Adrenal gland (tissue), 12 donors: ENCODE data around the gene PLAC1. TPM values are rescaled to one million over a fixed set of nuclear protein-coding genes. Genes with fewer than 3 reads are reported as not detected.

Experiments
- DNase-seq, 7 donors: peaks; one replicate each; pipeline ENCODE4 v3.0.0-alpha.2; 2019 to 2020
- H3K27ac ChIP-seq, 5 donors: fragments of 200-600 bp; sonication (generic) in 4 of 5; 1 replicate in 3 of 5; 2 replicates in 2 of 5; pipeline versions ENCODE4 v1.5.1 to v1.8.0; 2016 to 2020; ENCODE audit warnings: mild to moderate bottlenecking in 1 of 5
- H3K27me3 ChIP-seq: fragments of 200-600 bp; 2 replicates; pipeline ENCODE4 v1.8.0; 2021
- H3K36me3 ChIP-seq, 2 donors: fragments of 200-600 bp; replicated peaks in 1 of 2; 1 replicate in 1 of 2; 2 replicates in 1 of 2; pipeline versions ENCODE4 v1.5.1 to v1.8.0; 2018 to 2022
- H3K4me1 ChIP-seq, 2 donors: fragments of 200-600 bp; replicated peaks in 1 of 2; 1 replicate in 1 of 2; 2 replicates in 1 of 2; pipeline versions ENCODE4 v1.5.1 to v1.8.0; 2018 to 2021
- H3K4me3 ChIP-seq, 4 donors: fragments of 200-600 bp; sonication (generic) in 3 of 4; one replicate each; pipeline ENCODE4 v1.5.1; 2016 to 2018
- H3K9me3 ChIP-seq, 3 donors: fragments of 200-600 bp; sonication (generic) in 1 of 3; replicated peaks in 1 of 3; 1 replicate in 2 of 3; 2 replicates in 1 of 3; pipeline versions ENCODE4 v1.5.1 to v1.8.0; 2016 to 2021
- CTCF ChIP-seq, 6 experiments: fragments of 450-650 bp in 4 of 6; fragments of 200-600 bp in 2 of 6; sonication (generic) in 1 of 6; IDR thresholded peaks; 1 replicate in 5 of 6; 2 replicates in 1 of 6; pipeline versions ENCODE4 v1.5.1 to v1.8.0; 2016 to 2021; ENCODE audit warnings: antibody characterized with exemption in 6 of 6, mild to moderate bottlenecking in 2 of 6, moderate library complexity in 1 of 6
- POLR2A ChIP-seq, 2 donors: fragments of 450-650 bp; IDR thresholded peaks; one replicate each; pipeline ENCODE4 v1.6.1; 2017; ENCODE audit warnings: antibody characterized with exemption in 2 of 2, mild to moderate bottlenecking in 2 of 2, moderate library complexity in 1 of 2
- WGBS, 4 donors: extraction: QIAGEN DNeasy Blood & Tissue Kit in 2 of 4; methylation state at CpG; one replicate each; pipeline versions ENCODE4 v1.1.5 to v1.1.7; 2013 to 2017; 5-methylcytosine and 5-hydroxymethylcytosine counted together
- intact Hi-C, 2 donors: fragments of 100-400 bp; cut with DNase I; formaldehyde crosslinking; loops; one replicate each; pipeline versions ENCODE4 v1.14.1 to v1.15.0; 2022 to 2023
- polyA plus RNA-seq, 3 donors: library from polyadenylated mRNA; stranded (reverse); fragments of 200-250 nt in 2 of 3; fragments of 350-450 nt in 1 of 3; fragmentation: Illumina TruSeq in 1 of 3; extraction: RNeasy Lipid Tissue Mini Kit (QIAGEN cat#74804) in 1 of 3; gene quantifications; one replicate each; pipeline ENCODE4 v1.2.3, GENCODE V29; 2013 to 2014
- total RNA-seq, 9 donors: library from RNA; depleted of rRNA in 4 of 9; stranded (reverse); fragments of >200 nt in 4 of 9; fragments of 120-200 nt in 1 of 9; fragmentation: NEBNext Ultra II Directional in 1 of 9; extraction: Animal tissue kit (Norgen Biotek cat#: 25700) in 1 of 9; gene quantifications; one replicate each; pipeline versions ENCODE4 v1.1.0 to v1.2.4, GENCODE V29; 2013 to 2023
- donor health status: healthy with polysubstance abuse.
- donor health status: Bipolar disorder and iron deficiency.
- donor health status: DM: yes; HTN: yes; CAD: no.
- donor health status: DM: no; HTN: no; CAD: no.
- donor health status: DM: no; HTN: no; CAD: no.
- donor health status: DM: yes; HTN: yes; CAD: no.

The PLAC1 gene
- total and polyA plus RNA-seq, 12 donors = 58.0 TPM; not detected in 11

- TF ChIP-seq POLR2A (IDR thresholded peaks at IDR 0.05) (no peak), CTCF (IDR thresholded peaks at IDR 0.05) (no peak)
- H3K27me3 ChIP-seq = no peaks in the 10 kb centered on the region
- no peaks in the 10 kb centered on the region for H3K4me1 ChIP-seq
- 64 to 78% (median 73%) methylated on average over 1 of the region's 1 CpG for WGBS, 4 donors
- no peak for DNase-seq
- no peaks in the 10 kb centered on the region for H3K36me3 ChIP-seq
- H3K4me3 ChIP-seq = no peak overlapping the region
- intact Hi-C loops = no loop called here
- no peak overlapping the region for H3K27ac ChIP-seq
- H3K9me3 ChIP-seq = no peaks in the 10 kb centered on the region
Measured at GRCh38 chrX:134619838-134620237, 38.4 kb downstream of the PLAC1 start.

GRCh38 chrX:134613396-134613795, 44.9 kb downstream of the PLAC1 start:
- Histone ChIP-seq H3K36me3 (no peaks in the 10 kb centered on the region), H3K27me3 (peaks cover 8% of the 10 kb centered on the region), H3K4me1 (no peaks in the 10 kb centered on the region), H3K27ac (no peak overlapping the region), H3K4me3 (no peak overlapping the region), H3K9me3 (no peaks in the 10 kb centered on the region)
- no peak for DNase-seq
- 66 to 90% (median 79%) methylated on average over 3 of the region's 3 CpGs for WGBS, 4 donors
- intact Hi-C loops = no loop called here
- no peak for TF ChIP-seq CTCF (IDR thresholded peaks at IDR 0.05)
- no peak for TF ChIP-seq POLR2A (IDR thresholded peaks at IDR 0.05)

- WGBS, 4 donors = 80 to 100% (median 87%) methylated on average over 1 of the region's 1 CpG
- no peak for TF ChIP-seq CTCF (IDR thresholded peaks at IDR 0.05)
- no peak for TF ChIP-seq POLR2A (IDR thresholded peaks at IDR 0.05)
- H3K27me3 ChIP-seq = peaks cover 8% of the 10 kb centered on the region
- intact Hi-C loops = no loop called here
- no peaks in the 10 kb centered on the region for H3K9me3 ChIP-seq
- no peaks in the 10 kb centered on the region for H3K36me3 ChIP-seq
- H3K27ac ChIP-seq = no peak overlapping the region
- DNase-seq = no peak
- no peaks in the 10 kb centered on the region for H3K4me1 ChIP-seq
- H3K4me3 ChIP-seq = no peak overlapping the region
Measured at GRCh38 chrX:134608153-134608552, 50.1 kb downstream of the PLAC1 start.

- H3K27me3 ChIP-seq = peaks cover 11% of the 10 kb centered on the region
- H3K4me1 ChIP-seq = no peaks in the 10 kb centered on the region
- no peaks in the 10 kb centered on the region for H3K36me3 ChIP-seq
- WGBS, 4 donors = 81 to 92% (median 87%) methylated on average over 5 to 6 of the region's 6 CpGs
- H3K4me3 ChIP-seq = no peak overlapping the region
- intact Hi-C loops = no loop called here
- H3K9me3 ChIP-seq = no peaks in the 10 kb centered on the region
- no peak overlapping the region for H3K27ac ChIP-seq
- no peak for DNase-seq
- TF ChIP-seq POLR2A (IDR thresholded peaks at IDR 0.05) (no peak), CTCF (IDR thresholded peaks at IDR 0.05) (no peak)
Measured at GRCh38 chrX:134607523-134607922, 50.7 kb downstream of the PLAC1 start.
